ENCODE results near the gene DIPK1B. TPM values are rescaled to one million over a fixed set of nuclear protein-coding genes. Genes with fewer than 3 reads are reported as not detected.

The DIPK1B gene
- total and polyA plus RNA-seq, 10 donors: 5.2 to 26.5 (median 12.3) TPM

- WGBS, 5 donors: 40 to 61% (median 49%) methylated on average over 14 to 23 of the region's 23 CpGs
- intact Hi-C loops (cut with DNase I; ENCODE audit: low total_unique reads): no loop called here
- peaks cover 0 to 87% (median 25%) of the 10 kb centered on the region in 6 donors for H3K36me3 ChIP-seq
- peak overlapping the region in 7 of 8 donors; percentile 45 to 84 (median 69) for H3K4me3 ChIP-seq
- H3K27me3 ChIP-seq (replicated peaks in 1 of 7): peaks cover 3 to 53% (median 11%) of the 10 kb centered on the region in 7 donors
- TF ChIP-seq POLR2A (IDR thresholded peaks at IDR 0.05): no peak
- TF ChIP-seq CTCF (IDR thresholded peaks at IDR 0.05 in 8 of 11, conservative IDR thresholded peaks at IDR 0.05 in 3 of 11): no peak
- peak; percentile 36 to 63 (median 59) for TF ChIP-seq POLR2AphosphoS5 (IDR thresholded peaks at IDR 0.05)
- H3K4me1 ChIP-seq: peaks cover 3 to 75% (median 36%) of the 10 kb centered on the region in 6 donors
- peak overlapping the region in 6 of 8 donors; percentile 46 to 87 (median 66) for H3K27ac ChIP-seq
- H3K9me3 ChIP-seq: no peaks in the 10 kb centered on the region
- no peak for DNase-seq
Observed at GRCh38 chr9:136669791-136670464, 42.4 kb upstream of the DIPK1B start.

GRCh38 chr9:136670576-136671253 is 41.7 kb upstream of the DIPK1B start:
- H3K4me1 ChIP-seq: peaks cover 0 to 70% (median 31%) of the 10 kb centered on the region in 6 donors
- peaks cover 0 to 47% (median 8%) of the 10 kb centered on the region in 7 donors for H3K27me3 ChIP-seq (replicated peaks in 1 of 7)
- no peak for DNase-seq
- peak overlapping the region in 5 of 8 donors; percentile 58 to 84 (median 69) for H3K4me3 ChIP-seq
- 48 to 83% (median 67%) methylated on average over 26 to 36 of the region's 36 CpGs for WGBS, 5 donors
- peak overlapping the region in 5 of 8 donors; percentile 63 to 87 (median 68) for H3K27ac ChIP-seq
- intact Hi-C loops (cut with DNase I; ENCODE audit: low total_unique reads): no loop called here
- no peak for TF ChIP-seq POLR2A (IDR thresholded peaks at IDR 0.05)
- peak; percentile 60 to 85 (median 68) for TF ChIP-seq POLR2AphosphoS5 (IDR thresholded peaks at IDR 0.05)
- H3K9me3 ChIP-seq: no peaks in the 10 kb centered on the region
- peaks cover 0 to 89% (median 24%) of the 10 kb centered on the region in 6 donors for H3K36me3 ChIP-seq

- intact Hi-C loops (cut with DNase I; ENCODE audit: low total_unique reads): no loop called here
- Histone ChIP-seq H3K9me3 (no peaks in the 10 kb centered on the region), H3K4me3 (peak overlapping the region in 2 of 8 donors; percentile 6 to 81), H3K27me3 (replicated peaks in 1 of 7) (peaks cover 0 to 44% (median 5%) of the 10 kb centered on the region in 7 donors), H3K27ac (peak overlapping the region in 4 of 8 donors; percentile 2 to 45 (median 36)), H3K36me3 (peaks cover 0 to 94% (median 27%) of the 10 kb centered on the region in 6 donors), H3K4me1 (peaks cover 0 to 69% (median 31%) of the 10 kb centered on the region in 6 donors)
- TF ChIP-seq POLR2AphosphoS5 (IDR thresholded peaks at IDR 0.05) (no peak), CTCF (IDR thresholded peaks at IDR 0.05 in 8 of 11, conservative IDR thresholded peaks at IDR 0.05 in 3 of 11) (no peak), POLR2A (IDR thresholded peaks at IDR 0.05) (no peak)
- DNase-seq: no peak
- 51 to 63% (median 61%) methylated on average over 10 to 12 of the region's 12 CpGs for WGBS, 5 donors
Observed at GRCh38 chr9:136671254-136671614, 41.1 kb upstream of the DIPK1B start.

- WGBS, 5 donors: 46 to 66% (median 54%) methylated on average over 9 to 27 of the region's 27 CpGs
- peaks cover 0 to 69% (median 27%) of the 10 kb centered on the region in 6 donors for H3K4me1 ChIP-seq
- peaks cover 0 to 95% (median 33%) of the 10 kb centered on the region in 6 donors for H3K36me3 ChIP-seq
- DNase-seq: no peak
- peaks cover 0 to 37% (median 4%) of the 10 kb centered on the region in 7 donors for H3K27me3 ChIP-seq (replicated peaks in 1 of 7)
- H3K27ac ChIP-seq: peak overlapping the region in 5 of 8 donors; percentile 2 to 48 (median 38)
- H3K4me3 ChIP-seq: peak overlapping the region in 2 of 8 donors; percentile 6 to 81
- TF ChIP-seq POLR2AphosphoS5 (IDR thresholded peaks at IDR 0.05) (peak; percentile 51 to 75 (median 68)), CTCF (IDR thresholded peaks at IDR 0.05 in 8 of 11, conservative IDR thresholded peaks at IDR 0.05 in 3 of 11) (peak; percentile 49 to 92 (median 82)), POLR2A (IDR thresholded peaks at IDR 0.05) (no peak)
- H3K9me3 ChIP-seq: no peaks in the 10 kb centered on the region
- intact Hi-C loops (cut with DNase I; ENCODE audit: low total_unique reads): no loop called here
Observed at GRCh38 chr9:136671646-136672430, 40.5 kb upstream of the DIPK1B start.
